Measurements from ENCODE around the gene AQP1. TPM values are rescaled to one million over a fixed set of nuclear protein-coding genes. Genes with fewer than 3 reads are reported as not detected.

The AQP1 gene
- polyA plus RNA-seq, 3 donors, result 0.03 TPM; not detected in 2

DNA sequence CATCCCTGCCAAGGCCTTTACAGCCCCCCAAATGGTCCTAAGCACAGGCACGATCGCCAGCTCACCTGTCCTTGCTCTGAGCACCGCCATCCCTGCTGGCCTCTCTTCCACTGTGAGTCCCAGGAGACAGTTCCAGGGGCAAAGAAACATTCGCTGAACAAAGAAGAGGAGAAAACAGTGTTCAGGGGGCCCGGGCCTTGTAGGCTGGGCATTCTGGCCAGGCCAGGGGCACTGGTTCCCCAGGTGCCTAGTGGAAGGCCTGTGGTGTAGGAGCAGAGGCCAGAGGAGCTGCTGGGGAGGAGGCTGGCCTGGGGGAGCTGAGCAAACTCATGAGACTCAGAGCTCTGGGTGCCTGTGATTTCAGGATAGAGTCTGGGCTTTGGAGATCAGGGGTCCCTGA, 22.6 kb downstream of the AQP1 start:
- Mint-ChIP-seq H3K27me3 (ENCODE audit: low read depth in 3 of 3) (peaks cover 4 to 14% (median 10%) of the 10 kb centered on the region in 3 donors), H3K27ac (no peak overlapping the region), H3K4me1 (no peaks in the 10 kb centered on the region), H3K36me3 (no peaks in the 10 kb centered on the region), H3K9me3 (peaks cover 0 to 2% (median 0%) of the 10 kb centered on the region in 7 donors), H3K4me3 (no peak overlapping the region)
- WGBS (ENCODE audit: insufficient coverage), result 71% methylated on average over 5 of the region's 5 CpGs
- Histone ChIP-seq H4K20me1 (ENCODE audit: insufficient read depth, low read length) (no peaks in the 10 kb centered on the region), H3K36me3 (replicated peaks in 1 of 2; ENCODE audit: control insufficient read depth in 1 of 2, insufficient read depth in 2 of 2, low read length in 2 of 2) (no peaks in the 10 kb centered on the region), H3K4me1 (ENCODE audit: control insufficient read depth in 1 of 2, insufficient read depth in 2 of 2, low read length in 2 of 2) (no peaks in the 10 kb centered on the region), H3K27ac (ENCODE audit: low read depth in 1 of 2, low read length in 2 of 2) (no peak overlapping the region), H3K9me3 (replicated peaks in 1 of 2; ENCODE audit: control insufficient read depth in 1 of 2, insufficient read depth in 1 of 2, low read length in 2 of 2) (no peaks in the 10 kb centered on the region), H3K27me3 (ENCODE audit: control insufficient read depth in 2 of 2, insufficient read depth in 2 of 2, low read length in 2 of 2) (peaks cover 0 to 10% of the 10 kb centered on the region in 2 donors), H3K4me2 (replicated peaks; ENCODE audit: extremely low read depth, low read length, poor library complexity, severe bottlenecking) (no peak overlapping the region), H2AFZ (ENCODE audit: insufficient read depth, low read depth, low read length, poor library complexity, severe bottlenecking) (no peak overlapping the region), H3K4me3 (replicated peaks in 1 of 3; ENCODE audit: low read depth in 2 of 3, low read length in 3 of 3) (no peak overlapping the region), H3K79me2 (ENCODE audit: insufficient read depth, low read length) (no peaks in the 10 kb centered on the region), H3K9ac (ENCODE audit: insufficient read depth, low read length, poor library complexity, severe bottlenecking) (no peak overlapping the region)
- no peak for DNase-seq
- intact Hi-C loops (cut with micrococcal nuclease), result no loop called here
- TF ChIP-seq, protein P1, sequence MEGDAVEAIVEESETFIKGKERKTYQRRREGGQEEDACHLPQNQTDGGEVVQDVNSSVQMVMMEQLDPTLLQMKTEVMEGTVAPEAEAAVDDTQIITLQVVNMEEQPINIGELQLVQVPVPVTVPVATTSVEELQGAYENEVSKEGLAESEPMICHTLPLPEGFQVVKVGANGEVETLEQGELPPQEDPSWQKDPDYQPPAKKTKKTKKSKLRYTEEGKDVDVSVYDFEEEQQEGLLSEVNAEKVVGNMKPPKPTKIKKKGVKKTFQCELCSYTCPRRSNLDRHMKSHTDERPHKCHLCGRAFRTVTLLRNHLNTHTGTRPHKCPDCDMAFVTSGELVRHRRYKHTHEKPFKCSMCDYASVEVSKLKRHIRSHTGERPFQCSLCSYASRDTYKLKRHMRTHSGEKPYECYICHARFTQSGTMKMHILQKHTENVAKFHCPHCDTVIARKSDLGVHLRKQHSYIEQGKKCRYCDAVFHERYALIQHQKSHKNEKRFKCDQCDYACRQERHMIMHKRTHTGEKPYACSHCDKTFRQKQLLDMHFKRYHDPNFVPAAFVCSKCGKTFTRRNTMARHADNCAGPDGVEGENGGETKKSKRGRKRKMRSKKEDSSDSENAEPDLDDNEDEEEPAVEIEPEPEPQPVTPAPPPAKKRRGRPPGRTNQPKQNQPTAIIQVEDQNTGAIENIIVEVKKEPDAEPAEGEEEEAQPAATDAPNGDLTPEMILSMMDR (IDR thresholded peaks at IDR 0.05), result no peak

DNA sequence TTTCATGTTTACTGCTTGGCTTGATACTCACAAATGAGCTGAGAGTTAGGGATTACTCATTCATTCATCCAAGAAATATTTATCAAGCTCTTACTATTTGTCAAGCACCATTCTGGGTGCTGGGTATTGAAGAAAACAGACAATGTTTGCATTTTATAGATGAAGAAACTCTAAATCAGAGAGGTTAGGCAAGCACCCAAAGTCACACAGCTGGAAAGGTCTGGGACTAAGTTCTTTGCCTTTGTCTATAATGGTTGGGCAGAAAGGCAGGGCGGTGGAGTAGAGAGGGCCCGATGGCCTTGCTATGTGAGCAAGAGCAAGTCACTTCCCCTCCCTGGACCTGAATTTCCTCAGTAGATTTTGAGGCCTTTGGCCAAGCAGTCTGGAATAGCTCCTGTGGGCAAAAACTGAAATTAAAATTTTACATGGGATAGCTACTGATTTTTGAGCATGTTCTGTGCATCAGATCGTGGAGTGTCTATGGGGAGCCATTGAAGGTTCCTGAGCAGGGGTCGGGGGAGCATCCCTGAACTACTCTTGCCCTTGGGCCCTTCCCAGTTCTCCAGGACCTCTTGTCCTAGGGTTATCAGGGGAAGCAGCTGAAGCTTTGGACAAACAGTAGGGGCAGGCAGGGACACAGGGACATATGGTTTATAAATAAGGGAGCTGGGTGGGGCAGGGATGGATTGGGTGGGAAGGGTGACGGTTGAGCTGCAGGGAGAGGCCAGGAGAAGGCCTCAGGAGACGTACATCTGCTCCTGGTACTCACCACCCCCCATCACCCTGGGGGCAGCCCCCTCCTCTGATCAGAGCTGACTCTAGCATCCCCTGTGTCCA, 23.3 kb downstream of the AQP1 start:
- peak overlapping the region in 1 of 7 donors; percentile 23 for H3K27ac Mint-ChIP-seq
- intact Hi-C loops (cut with micrococcal nuclease), result no loop called here
- peaks cover 0 to 12% of the 10 kb centered on the region in 2 donors for H3K27me3 ChIP-seq (ENCODE audit: control insufficient read depth in 2 of 2, insufficient read depth in 2 of 2, low read length in 2 of 2)
- H3K4me2 ChIP-seq (replicated peaks; ENCODE audit: extremely low read depth, low read length, poor library complexity, severe bottlenecking), result no peak overlapping the region
- no peak overlapping the region for H2AFZ ChIP-seq (ENCODE audit: insufficient read depth, low read depth, low read length, poor library complexity, severe bottlenecking)
- no peak overlapping the region for H3K4me3 Mint-ChIP-seq
- H3K4me3 ChIP-seq (replicated peaks in 1 of 3; ENCODE audit: low read depth in 2 of 3, low read length in 3 of 3), result no peak overlapping the region
- TF ChIP-seq, protein P1 (IDR thresholded peaks at IDR 0.05), result no peak
- no peaks in the 10 kb centered on the region for H3K36me3 ChIP-seq (replicated peaks in 1 of 2; ENCODE audit: control insufficient read depth in 1 of 2, insufficient read depth in 2 of 2, low read length in 2 of 2)
- H4K20me1 ChIP-seq (ENCODE audit: insufficient read depth, low read length), result no peaks in the 10 kb centered on the region
- H3K9me3 Mint-ChIP-seq, result peaks cover 0 to 2% (median 0%) of the 10 kb centered on the region in 7 donors
- 89% methylated on average over 2 of the region's 6 CpGs for WGBS (ENCODE audit: insufficient coverage)
- H3K27me3 Mint-ChIP-seq (ENCODE audit: low read depth in 3 of 3), result peaks cover 8 to 20% (median 10%) of the 10 kb centered on the region in 3 donors
- no peak overlapping the region for H3K9ac ChIP-seq (ENCODE audit: insufficient read depth, low read length, poor library complexity, severe bottlenecking)
- no peaks in the 10 kb centered on the region for H3K4me1 Mint-ChIP-seq
- H3K9me3 ChIP-seq (replicated peaks in 1 of 2; ENCODE audit: control insufficient read depth in 1 of 2, insufficient read depth in 1 of 2, low read length in 2 of 2), result no peaks in the 10 kb centered on the region
- no peaks in the 10 kb centered on the region for H3K4me1 ChIP-seq (ENCODE audit: control insufficient read depth in 1 of 2, insufficient read depth in 2 of 2, low read length in 2 of 2)
- no peak for DNase-seq
- no peaks in the 10 kb centered on the region for H3K36me3 Mint-ChIP-seq
- H3K27ac ChIP-seq (ENCODE audit: low read depth in 1 of 2, low read length in 2 of 2), result no peak overlapping the region
- H3K79me2 ChIP-seq (ENCODE audit: insufficient read depth, low read length), result no peaks in the 10 kb centered on the region

Measured in CD14-positive monocyte (primary cell).